Smooth muscle cell (in vitro differentiated cells): ENCODE data around the gene MEA1. TPM values are rescaled to one million over a fixed set of nuclear protein-coding genes. Genes with fewer than 3 reads are reported as not detected.

Experiments used
- DNase-seq: peaks from one replicate; lab custom pipeline; 2025; ENCODE audit not compliant: unreplicated experiment; lab: John Stamatoyannopoulos, UW
- H2AFZ ChIP-seq: fragments of 200-600 bp; sonication (generic); 2 replicates; pipeline ENCODE4 v1.6.0; 2016; ENCODE audit warnings: antibody characterized with exemption, low read depth, mild to moderate bottlenecking
- H3F3A ChIP-seq: fragments of 200-600 bp; sonication (generic); 2 replicates; pipeline ENCODE4 v1.6.0; 2017; ENCODE audit warnings: antibody characterized with exemption, low read depth
- H3K27ac ChIP-seq: fragments of 200-600 bp; sonication (generic); 2 replicates; pipeline ENCODE4 v1.5.1; 2016; ENCODE audit warnings: low read depth, mild to moderate bottlenecking
- H3K27me3 ChIP-seq: fragments of 200-600 bp; sonication (generic); 2 replicates; pipeline ENCODE4 v1.6.1; 2016; ENCODE audit warnings: low read depth, mild to moderate bottlenecking
- H3K36me3 ChIP-seq: fragments of 200-600 bp; sonication (generic); 2 replicates; pipeline ENCODE4 v1.5.1; 2016; ENCODE audit warnings: low read depth
- H3K4me1 ChIP-seq: fragments of 200-600 bp; sonication (generic); 2 replicates; pipeline ENCODE4 v1.5.1; 2016; ENCODE audit warnings: low read depth
- H3K4me2 ChIP-seq: fragments of 200-600 bp; sonication (generic); 2 replicates; pipeline ENCODE4 v1.6.0; 2016; ENCODE audit warnings: mild to moderate bottlenecking
- H3K4me3 ChIP-seq: fragments of 200-600 bp; sonication (generic); 2 replicates; pipeline ENCODE4 v1.5.1; 2016; ENCODE audit warnings: mild to moderate bottlenecking
- H3K79me2 ChIP-seq: fragments of 200-600 bp; sonication (generic); 2 replicates; pipeline ENCODE4 v1.6.0; 2016; ENCODE audit warnings: low read depth, mild to moderate bottlenecking
- H3K9ac ChIP-seq: fragments of 200-600 bp; sonication (generic); 2 replicates; pipeline ENCODE4 v1.6.0; 2016; ENCODE audit warnings: low read depth
- H3K9me3 ChIP-seq: fragments of 200-600 bp; sonication (generic); replicated peaks from 2 replicates; pipeline ENCODE4 v1.5.1; 2016; ENCODE audit warnings: low read depth
- H4K20me1 ChIP-seq: fragments of 200-600 bp; sonication (generic); 2 replicates; pipeline ENCODE4 v1.6.0; 2016; ENCODE audit warnings: low read depth
- WGBS: methylation state at CpG from one replicate; pipeline ENCODE4 v1.1.7; 2016; ENCODE audit warnings: low lambda C conversion rate; 5-methylcytosine and 5-hydroxymethylcytosine counted together
- polyA plus RNA-seq: library from polyadenylated mRNA; unstranded; fragments of >200 nt; fragmentation: Nextera tagmentation; extraction: Ambion mirVana; gene quantifications from 2 replicates; pipeline ENCODE4 v1.2.1, GENCODE V29; 2016
- total RNA-seq: library from RNA; depleted of rRNA; stranded (reverse); fragments of >200 nt; gene quantifications from 2 replicates; pipeline ENCODE4 v1.2.3, GENCODE V29; 2014
- TF ChIP-seq, protein P1 (sequence below): fragments of 200-600 bp; sonication (generic); IDR thresholded peaks from 2 replicates; pipeline ENCODE4 v1.5.1; 2017; ENCODE audit warnings: borderline replicate concordance, mild to moderate bottlenecking, antibody characterized with exemption; ENCODE audit not compliant: insufficient read depth, poor library complexity, severe bottlenecking

MEA1 gene
- total and polyA plus RNA-seq, 2 experiments from 2014 or later = 86.7 to 154 TPM

DNA sequence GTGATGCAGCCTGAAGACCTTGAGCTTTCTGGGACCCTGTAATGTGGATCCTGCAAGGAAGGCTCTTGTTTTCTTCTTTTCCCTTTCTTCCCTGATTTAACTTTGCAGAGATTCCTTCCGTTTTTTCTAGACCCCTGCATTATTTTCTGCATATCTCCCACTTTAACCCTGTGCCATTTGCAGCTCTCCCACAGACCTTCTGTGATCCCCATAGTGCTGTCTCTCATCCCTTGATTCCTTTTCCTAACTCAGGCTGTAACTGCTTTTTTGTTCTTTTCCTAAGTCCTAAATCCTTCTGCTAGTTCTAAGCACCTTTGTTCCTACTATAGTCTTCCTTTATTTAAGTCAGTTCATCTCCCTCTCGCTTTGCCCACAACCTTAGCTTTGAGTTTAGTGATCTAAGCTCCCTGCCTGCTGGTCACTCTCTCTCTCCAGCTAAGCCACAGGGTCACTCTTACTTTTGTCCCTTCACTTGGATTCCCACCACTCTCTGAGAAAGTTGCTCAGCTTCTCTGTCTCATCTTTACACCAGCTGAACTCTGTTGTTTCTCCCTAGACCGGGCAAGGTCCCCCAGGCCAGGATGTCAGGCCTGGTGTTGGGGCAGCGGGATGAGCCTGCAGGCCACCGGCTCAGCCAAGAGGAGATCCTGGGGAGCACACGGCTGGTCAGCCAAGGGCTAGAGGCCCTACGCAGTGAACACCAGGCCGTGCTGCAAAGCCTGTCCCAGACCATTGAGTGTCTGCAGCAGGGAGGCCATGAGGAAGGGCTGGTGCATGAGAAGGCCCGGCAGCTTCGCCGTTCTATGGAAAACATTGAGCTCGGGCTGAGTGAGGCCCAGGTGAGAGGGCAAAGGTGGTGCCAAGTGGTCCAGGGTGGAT is 47.2 kb upstream of the MEA1 start:
- no peaks in the 10 kb centered on the region for H4K20me1 ChIP-seq
- H3K9ac ChIP-seq = peak overlapping the region; percentile 94

DNA sequence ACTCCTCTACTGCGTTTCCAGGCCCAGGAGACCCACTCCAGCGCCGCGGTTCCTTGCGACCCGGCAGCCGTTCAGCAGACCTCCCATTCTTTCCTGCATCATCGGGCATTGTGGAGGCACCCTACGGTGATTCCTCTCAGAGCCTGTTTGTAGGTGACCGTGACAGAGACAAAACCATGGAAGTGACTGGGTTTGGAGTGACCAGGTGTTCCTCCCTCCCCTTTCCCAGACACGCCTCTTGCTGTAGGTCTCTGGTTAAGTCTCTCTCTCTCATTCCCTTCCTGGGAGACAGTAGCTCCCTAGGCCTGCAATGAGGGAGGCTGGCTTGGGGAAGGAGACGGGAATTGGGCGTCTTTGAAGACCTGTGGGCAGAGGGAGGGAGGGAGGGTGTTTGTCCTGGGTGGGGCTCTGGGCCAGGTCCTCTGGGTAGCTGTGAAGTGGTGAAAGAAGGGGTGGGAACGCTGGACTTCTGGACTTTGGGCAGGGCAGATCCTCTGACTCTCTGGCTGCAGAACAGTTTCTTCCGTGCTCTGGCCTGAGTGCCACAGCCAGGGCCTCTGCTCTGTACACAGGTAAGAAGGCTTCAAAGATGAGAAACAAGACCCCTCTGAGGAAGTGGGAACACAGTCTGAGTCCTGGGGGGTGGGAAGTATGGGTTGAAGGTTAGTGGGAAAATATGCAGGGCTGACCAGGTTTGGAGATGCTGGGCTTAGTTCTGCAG is 46.4 kb upstream of the MEA1 start:
- WGBS = 14% methylated on average over 12 of the region's 15 CpGs
- no peaks in the 10 kb centered on the region for H3F3A ChIP-seq
- H3K4me3 ChIP-seq = peak overlapping the region; percentile 88
- peak overlapping the region; percentile 94 for H3K9ac ChIP-seq
- no peak for DNase-seq
- peak overlapping the region; percentile 89 for H3K27ac ChIP-seq
- peak overlapping the region; percentile 92 for H3K4me2 ChIP-seq
- H4K20me1 ChIP-seq = no peaks in the 10 kb centered on the region
- H3K27me3 ChIP-seq = no peaks in the 10 kb centered on the region
- TF ChIP-seq, protein P1, sequence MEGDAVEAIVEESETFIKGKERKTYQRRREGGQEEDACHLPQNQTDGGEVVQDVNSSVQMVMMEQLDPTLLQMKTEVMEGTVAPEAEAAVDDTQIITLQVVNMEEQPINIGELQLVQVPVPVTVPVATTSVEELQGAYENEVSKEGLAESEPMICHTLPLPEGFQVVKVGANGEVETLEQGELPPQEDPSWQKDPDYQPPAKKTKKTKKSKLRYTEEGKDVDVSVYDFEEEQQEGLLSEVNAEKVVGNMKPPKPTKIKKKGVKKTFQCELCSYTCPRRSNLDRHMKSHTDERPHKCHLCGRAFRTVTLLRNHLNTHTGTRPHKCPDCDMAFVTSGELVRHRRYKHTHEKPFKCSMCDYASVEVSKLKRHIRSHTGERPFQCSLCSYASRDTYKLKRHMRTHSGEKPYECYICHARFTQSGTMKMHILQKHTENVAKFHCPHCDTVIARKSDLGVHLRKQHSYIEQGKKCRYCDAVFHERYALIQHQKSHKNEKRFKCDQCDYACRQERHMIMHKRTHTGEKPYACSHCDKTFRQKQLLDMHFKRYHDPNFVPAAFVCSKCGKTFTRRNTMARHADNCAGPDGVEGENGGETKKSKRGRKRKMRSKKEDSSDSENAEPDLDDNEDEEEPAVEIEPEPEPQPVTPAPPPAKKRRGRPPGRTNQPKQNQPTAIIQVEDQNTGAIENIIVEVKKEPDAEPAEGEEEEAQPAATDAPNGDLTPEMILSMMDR = no peak
- peak overlapping the region; percentile 81 for H2AFZ ChIP-seq
- H3K9me3 ChIP-seq = no peaks in the 10 kb centered on the region
- H3K79me2 ChIP-seq = peaks cover 22% of the 10 kb centered on the region
- H3K4me1 ChIP-seq = peaks cover 16% of the 10 kb centered on the region
- no peaks in the 10 kb centered on the region for H3K36me3 ChIP-seq

More for the DNA sequence above, 47.2 kb upstream of the MEA1 start:
- no peak overlapping the region for H2AFZ ChIP-seq
- peak overlapping the region; percentile 92 for H3K4me2 ChIP-seq
- H3K79me2 ChIP-seq = peaks cover 22% of the 10 kb centered on the region
- H3K27ac ChIP-seq = peak overlapping the region; percentile 89
- DNase-seq = no peak
- WGBS = 93% methylated on average over 12 of the region's 12 CpGs
- TF ChIP-seq, protein P1 = no peak
- H3K4me1 ChIP-seq = peaks cover 16% of the 10 kb centered on the region
- H3K4me3 ChIP-seq = peak overlapping the region; percentile 88
- H3K9me3 ChIP-seq = no peaks in the 10 kb centered on the region
- H3F3A ChIP-seq = no peaks in the 10 kb centered on the region
- H3K36me3 ChIP-seq = no peaks in the 10 kb centered on the region
- H3K27me3 ChIP-seq = no peaks in the 10 kb centered on the region

GRCh38 chr6:43059168-43060033 is 45.7 kb upstream of the MEA1 start, which contains the start of the genes KLC4 and MRPL2:
TSS of gene KLC4 (plus strand) at chr6:43059631. CDS start at chr6:43061336, 1,705 bp downstream.
TSS of gene MRPL2 (minus strand) at chr6:43059434. CDS start at chr6:43059381, 53 bp downstream.
- under 1% methylated on average over 56 of the region's 64 CpGs for WGBS
- H3K79me2 ChIP-seq = peaks cover 22% of the 10 kb centered on the region
- no peaks in the 10 kb centered on the region for H3K9me3 ChIP-seq

More at GRCh38 chr6:43059168-43060033, 45.7 kb upstream of the MEA1 start, which contains the start of the genes KLC4 and MRPL2:
- DNase-seq = peak; percentile 94
- Histone ChIP-seq H3K4me2 (peak within 1 kb of the TSS; percentile 93), H3K27ac (peak within 1 kb of the TSS; percentile 89), H3K9ac (peak within 1 kb of the TSS; percentile 94), H4K20me1 (no peaks in the 10 kb centered on the region), H2AFZ (peak within 1 kb of the TSS; percentile 81), H3K27me3 (no peaks in the 10 kb centered on the region), H3K36me3 (no peaks in the 10 kb centered on the region), H3K4me1 (peaks cover 16% of the 10 kb centered on the region), H3K4me3 (peak within 1 kb of the TSS; percentile 88), H3F3A (peaks cover 2% of the 10 kb centered on the region)
- TF ChIP-seq, protein P1 = no peak
